Chondrocyte (in vitro differentiated cells): Measurements from ENCODE around the gene HPCAL1. TPM values are rescaled to one million over a fixed set of nuclear protein-coding genes. Genes with fewer than 3 reads are reported as not detected.

Source experiments
- DNase-seq: peaks from one replicate; pipeline ENCODE4 v3.0.0; 2021; ENCODE audit warnings: mixed read lengths, low spot score
- H3K27ac Mint-ChIP-seq: one replicate; pipeline ENCODE4 v1.8.0; 2021; ENCODE audit warnings: mild to moderate bottlenecking, moderate library complexity, mixed read lengths; ENCODE audit not compliant: unreplicated experiment
- H3K27me3 Mint-ChIP-seq: 2 replicates; pipeline ENCODE4 v1.8.0; 2021; ENCODE audit warnings: low read depth, mixed read lengths
- H3K36me3 Mint-ChIP-seq: 2 replicates; pipeline ENCODE4 v1.8.0; 2021; ENCODE audit warnings: low read depth, mixed read lengths
- H3K4me1 Mint-ChIP-seq: 2 replicates; pipeline ENCODE4 v1.8.0; 2021; ENCODE audit warnings: low read depth, mild to moderate bottlenecking, mixed read lengths
- H3K4me3 Mint-ChIP-seq: one replicate; pipeline ENCODE4 v1.8.0; 2021; ENCODE audit warnings: mild to moderate bottlenecking, moderate library complexity, mixed read lengths; ENCODE audit not compliant: unreplicated experiment
- H3K9me3 Mint-ChIP-seq: 2 replicates; pipeline ENCODE4 v1.8.0; 2021; ENCODE audit warnings: low read depth, mixed read lengths
- total RNA-seq: library from RNA; stranded (reverse); gene quantifications from 3 replicates; pipeline ENCODE4 v1.2.1, GENCODE V29; 2021
- TF ChIP-seq, protein P1 (sequence below): fragments of 200-600 bp; sonication (generic); IDR thresholded peaks from 2 replicates; pipeline ENCODE4 v1.5.0; 2021; ENCODE audit warnings: antibody characterized with exemption, mild to moderate bottlenecking, moderate library complexity

The HPCAL1 gene
- total RNA-seq, 1 donor from 2014 or later, result 19.3 TPM

DNA sequence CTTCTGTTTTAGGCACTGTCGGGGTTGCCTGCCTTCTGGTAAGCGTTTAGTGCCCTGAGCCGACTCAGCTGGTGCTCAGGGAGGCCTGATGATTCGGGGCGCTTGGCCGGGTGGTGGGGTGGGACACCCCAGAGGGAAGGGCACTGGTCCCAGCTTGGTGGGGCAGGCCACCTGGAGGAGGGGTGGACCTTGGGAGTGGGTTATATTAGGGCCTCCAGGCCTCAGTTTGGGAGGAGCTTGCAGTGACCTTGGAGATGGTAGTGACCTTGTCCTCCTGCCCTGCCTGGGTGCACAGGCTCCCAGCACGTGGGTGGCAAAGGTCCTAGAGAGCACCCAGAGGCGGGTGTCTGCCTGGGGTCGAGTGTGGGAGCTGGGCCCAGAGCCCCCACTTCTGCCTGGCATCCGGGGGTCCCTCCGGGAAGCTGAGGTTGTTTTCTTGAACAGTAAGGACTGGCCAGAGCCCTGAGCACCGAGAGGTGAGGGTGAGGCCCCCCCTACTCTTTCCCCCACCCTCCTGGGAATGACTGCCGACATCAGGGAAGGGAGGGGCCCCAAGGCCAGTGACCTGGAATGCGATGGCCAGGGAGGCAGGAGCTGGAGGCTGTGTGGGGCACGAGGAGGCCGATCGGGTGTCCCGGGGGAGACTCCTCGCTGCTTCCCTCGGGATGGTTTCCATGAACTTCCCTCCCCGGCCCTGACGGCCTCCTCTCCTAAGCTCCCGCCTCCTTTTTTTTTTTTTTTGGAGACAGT is 61.3 kb downstream of the HPCAL1 start:
- Mint-ChIP-seq H3K36me3 (no peaks in the 10 kb centered on the region), H3K4me3 (no peak overlapping the region), H3K27ac (no peak overlapping the region), H3K27me3 (no peaks in the 10 kb centered on the region), H3K4me1 (peaks cover 5% of the 10 kb centered on the region), H3K9me3 (no peaks in the 10 kb centered on the region)
- DNase-seq, result no peak
- TF ChIP-seq, protein P1, sequence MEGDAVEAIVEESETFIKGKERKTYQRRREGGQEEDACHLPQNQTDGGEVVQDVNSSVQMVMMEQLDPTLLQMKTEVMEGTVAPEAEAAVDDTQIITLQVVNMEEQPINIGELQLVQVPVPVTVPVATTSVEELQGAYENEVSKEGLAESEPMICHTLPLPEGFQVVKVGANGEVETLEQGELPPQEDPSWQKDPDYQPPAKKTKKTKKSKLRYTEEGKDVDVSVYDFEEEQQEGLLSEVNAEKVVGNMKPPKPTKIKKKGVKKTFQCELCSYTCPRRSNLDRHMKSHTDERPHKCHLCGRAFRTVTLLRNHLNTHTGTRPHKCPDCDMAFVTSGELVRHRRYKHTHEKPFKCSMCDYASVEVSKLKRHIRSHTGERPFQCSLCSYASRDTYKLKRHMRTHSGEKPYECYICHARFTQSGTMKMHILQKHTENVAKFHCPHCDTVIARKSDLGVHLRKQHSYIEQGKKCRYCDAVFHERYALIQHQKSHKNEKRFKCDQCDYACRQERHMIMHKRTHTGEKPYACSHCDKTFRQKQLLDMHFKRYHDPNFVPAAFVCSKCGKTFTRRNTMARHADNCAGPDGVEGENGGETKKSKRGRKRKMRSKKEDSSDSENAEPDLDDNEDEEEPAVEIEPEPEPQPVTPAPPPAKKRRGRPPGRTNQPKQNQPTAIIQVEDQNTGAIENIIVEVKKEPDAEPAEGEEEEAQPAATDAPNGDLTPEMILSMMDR, result no peak

DNA sequence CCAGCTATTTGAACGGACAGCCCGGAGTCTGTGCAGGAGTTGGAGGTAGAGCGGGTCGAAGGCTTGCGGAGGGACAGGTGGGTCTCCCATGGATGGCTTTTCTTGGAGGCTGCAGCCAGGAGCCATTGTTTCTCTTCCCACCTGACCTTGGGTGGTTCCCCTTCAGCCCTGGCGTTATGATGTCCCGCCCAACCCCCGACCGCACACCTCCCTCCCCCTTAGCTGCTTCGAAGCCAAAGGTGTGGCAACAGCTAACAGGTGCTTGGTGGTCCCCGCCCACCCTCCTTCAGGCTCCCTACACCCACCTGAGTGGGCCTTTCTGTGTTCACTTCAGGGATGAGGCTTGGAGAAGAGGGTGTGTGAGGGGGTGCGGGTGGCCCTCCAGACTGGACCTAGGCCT is 62.7 kb downstream of the HPCAL1 start:
- TF ChIP-seq, protein P1, result no peak
- Mint-ChIP-seq H3K4me1 (peaks cover 5% of the 10 kb centered on the region), H3K27ac (no peak overlapping the region), H3K9me3 (no peaks in the 10 kb centered on the region), H3K27me3 (no peaks in the 10 kb centered on the region), H3K36me3 (no peaks in the 10 kb centered on the region), H3K4me3 (no peak overlapping the region)
- no peak for DNase-seq

- H3K27ac Mint-ChIP-seq, result no peak overlapping the region
- H3K4me1 Mint-ChIP-seq, result no peaks in the 10 kb centered on the region
- H3K9me3 Mint-ChIP-seq, result no peaks in the 10 kb centered on the region
- no peak for DNase-seq
- H3K27me3 Mint-ChIP-seq, result no peaks in the 10 kb centered on the region
- H3K4me3 Mint-ChIP-seq, result no peak overlapping the region
- H3K36me3 Mint-ChIP-seq, result no peaks in the 10 kb centered on the region
- TF ChIP-seq, protein P1, result no peak
Observed at GRCh38 chr2:10366601-10367270, 64.0 kb downstream of the HPCAL1 start.

GRCh38 chr2:10367472-10368439 is 65.1 kb downstream of the HPCAL1 start:
- Mint-ChIP-seq H3K4me1 (no peaks in the 10 kb centered on the region), H3K27ac (no peak overlapping the region), H3K9me3 (no peaks in the 10 kb centered on the region), H3K27me3 (no peaks in the 10 kb centered on the region), H3K4me3 (no peak overlapping the region), H3K36me3 (no peaks in the 10 kb centered on the region)
- DNase-seq, result no peak
- TF ChIP-seq, protein P1, result no peak
